ENCODE measurements around the gene ZNF469.

Gene ZNF469

GRCh38 chr16:88411951-88412576, 29.3 kb downstream of the ZNF469 start:
- no peak for DNase-seq (ENCODE audit: low spot score)

DNA sequence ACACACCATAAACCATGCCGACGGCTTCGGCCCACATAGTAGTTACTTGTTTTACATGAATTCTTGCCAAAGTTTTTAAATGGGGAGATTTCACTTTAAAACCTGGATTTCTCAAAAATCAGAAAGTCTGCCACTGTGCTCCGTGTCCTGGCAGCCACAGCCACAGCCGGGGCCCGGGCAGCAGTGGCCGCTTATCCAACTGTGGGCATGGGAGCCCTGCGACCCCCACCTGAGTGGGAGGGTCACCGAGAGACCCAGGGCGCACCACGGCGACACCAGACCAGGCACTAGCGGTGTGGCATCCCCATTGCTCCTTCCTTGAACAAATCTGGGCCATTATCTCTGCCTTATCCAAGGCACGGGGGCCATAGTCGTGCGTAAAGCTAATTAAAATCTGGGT, 30.0 kb downstream of the ZNF469 start:
- DNase-seq (ENCODE audit: low spot score) = no peak

GRCh38 chr16:88413231-88413630, 30.5 kb downstream of the ZNF469 start:
- DNase-seq (ENCODE audit: low spot score) = no peak

- no peak for DNase-seq (ENCODE audit: low spot score)
Observed at GRCh38 chr16:88413631-88414030, 30.9 kb downstream of the ZNF469 start.

- DNase-seq (ENCODE audit: low spot score) = no peak
Observed at GRCh38 chr16:88414521-88415380, 32.0 kb downstream of the ZNF469 start.

GRCh38 chr16:88415381-88415705, 32.6 kb downstream of the ZNF469 start:
- no peak for DNase-seq (ENCODE audit: low spot score)

DNA sequence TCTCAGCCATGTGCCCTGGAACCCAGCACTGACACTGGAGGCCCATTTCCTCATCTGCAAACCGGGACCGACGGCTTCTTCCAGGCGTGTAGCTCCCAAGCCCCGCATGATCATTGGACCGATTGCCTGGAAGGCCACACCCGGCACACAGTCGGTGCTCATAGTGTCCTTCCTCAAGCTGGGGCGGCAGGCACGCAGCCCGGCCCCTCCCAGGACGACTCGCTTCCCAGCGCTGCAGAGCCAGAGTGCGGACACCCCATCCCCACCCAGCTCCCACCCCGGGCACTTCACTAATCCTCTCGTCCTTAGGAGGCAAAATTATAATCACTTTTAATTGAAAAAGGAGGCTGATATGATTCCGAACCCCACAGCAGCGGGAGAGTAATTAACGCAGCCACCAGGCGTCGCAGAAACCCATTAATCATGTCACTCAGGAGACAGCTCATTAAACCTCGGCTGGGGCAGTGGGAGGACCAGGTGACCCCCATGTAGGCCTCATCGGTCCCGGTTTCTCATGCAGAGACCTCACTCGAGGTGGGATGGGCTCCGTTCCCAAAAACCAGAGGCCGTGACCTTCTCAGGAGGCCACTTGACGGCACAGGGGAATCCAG, 33.1 kb downstream of the ZNF469 start:
- DNase-seq (ENCODE audit: low spot score) = no peak

DNA sequence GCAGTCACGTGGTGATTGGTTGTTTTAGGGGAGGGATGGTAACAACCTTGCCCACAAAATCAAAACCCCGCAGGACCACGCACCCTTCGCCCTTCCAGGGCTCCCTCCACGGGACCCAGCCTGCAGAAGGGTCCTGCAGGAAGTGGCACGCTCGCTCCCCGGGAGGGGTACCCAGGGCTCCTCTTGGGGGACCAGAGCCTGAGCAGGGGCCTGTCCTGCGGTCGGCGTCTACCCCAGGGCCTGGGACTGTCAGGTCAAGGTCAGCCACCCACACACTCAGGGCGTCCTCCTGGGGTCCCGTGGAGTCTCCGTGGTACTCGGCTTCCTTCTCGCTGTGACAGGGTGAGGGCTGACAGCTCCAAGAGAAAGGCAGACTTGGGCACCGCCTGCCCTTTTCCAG, 33.9 kb downstream of the ZNF469 start:
- DNase-seq (ENCODE audit: low spot score) = no peak

DNA sequence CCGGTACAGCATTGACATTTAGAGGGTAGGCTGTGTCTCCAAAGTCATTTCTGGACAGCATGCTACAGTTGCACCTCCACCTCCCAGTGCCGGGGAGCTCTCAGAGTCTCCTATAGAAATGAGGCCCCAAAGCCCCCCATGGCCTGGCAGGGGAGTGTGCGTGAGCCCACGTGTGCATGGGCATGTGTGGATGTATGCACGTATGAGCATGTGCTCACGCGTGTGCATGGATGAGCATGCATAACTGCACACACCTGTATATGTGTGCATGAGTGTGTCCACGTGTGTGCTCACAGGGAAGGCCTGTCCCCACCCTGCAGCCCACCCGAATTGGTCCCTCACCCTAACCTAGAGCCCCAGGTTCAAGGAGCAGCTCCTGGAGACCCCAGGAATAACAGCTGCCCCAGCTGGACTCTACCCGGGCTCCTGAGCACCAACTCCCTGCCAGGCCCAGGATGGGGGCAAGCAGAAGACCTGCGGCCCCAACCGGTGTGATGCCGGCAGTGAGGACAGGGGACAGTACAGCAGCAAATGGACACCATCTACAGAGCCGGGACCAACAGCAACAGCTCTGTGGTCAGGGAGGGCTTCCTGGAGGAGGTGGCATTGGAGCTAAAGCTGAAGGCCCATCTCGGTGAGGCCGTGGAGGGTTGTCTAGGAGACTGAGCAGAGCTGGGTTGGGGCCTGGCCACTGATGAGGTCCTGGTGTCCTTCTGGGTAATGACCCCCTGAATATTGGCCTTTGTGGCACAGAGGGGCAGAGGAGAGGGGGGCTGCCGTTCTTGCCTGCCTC, 35.1 kb downstream of the ZNF469 start:
- no peak for DNase-seq (ENCODE audit: low spot score)

DNA sequence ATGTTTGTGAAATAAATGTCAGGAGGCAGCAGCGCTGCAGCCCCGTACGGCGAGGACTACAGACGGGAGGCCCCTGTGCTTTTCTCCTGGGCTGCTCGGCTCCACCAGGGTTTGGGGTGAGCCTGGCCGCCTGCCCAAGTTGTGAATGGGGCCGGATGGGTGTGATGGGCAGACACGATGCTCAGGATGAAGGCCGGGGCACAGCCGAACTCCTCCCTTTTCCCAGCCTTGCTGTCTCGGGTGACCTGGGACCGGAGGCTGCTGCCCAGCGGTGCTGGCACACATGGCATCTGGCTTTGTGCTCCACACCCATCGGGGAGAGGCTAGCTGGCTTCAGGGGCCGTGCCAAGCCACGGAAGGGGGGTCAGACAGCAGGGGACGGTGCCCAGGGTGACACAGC, 36.1 kb downstream of the ZNF469 start:
- no peak for DNase-seq (ENCODE audit: low spot score)

- DNase-seq (ENCODE audit: low spot score) = no peak
Observed at GRCh38 chr16:88419790-88420189, 37.0 kb downstream of the ZNF469 start.

- no peak for DNase-seq (ENCODE audit: low spot score)
Observed at GRCh38 chr16:88420496-88420895, 37.7 kb downstream of the ZNF469 start.

GRCh38 chr16:88421301-88421700, 38.5 kb downstream of the ZNF469 start:
- no peak for DNase-seq (ENCODE audit: low spot score)

- no peak for DNase-seq (ENCODE audit: low spot score)
Observed at GRCh38 chr16:88421871-88422433, 39.2 kb downstream of the ZNF469 start.

DNA sequence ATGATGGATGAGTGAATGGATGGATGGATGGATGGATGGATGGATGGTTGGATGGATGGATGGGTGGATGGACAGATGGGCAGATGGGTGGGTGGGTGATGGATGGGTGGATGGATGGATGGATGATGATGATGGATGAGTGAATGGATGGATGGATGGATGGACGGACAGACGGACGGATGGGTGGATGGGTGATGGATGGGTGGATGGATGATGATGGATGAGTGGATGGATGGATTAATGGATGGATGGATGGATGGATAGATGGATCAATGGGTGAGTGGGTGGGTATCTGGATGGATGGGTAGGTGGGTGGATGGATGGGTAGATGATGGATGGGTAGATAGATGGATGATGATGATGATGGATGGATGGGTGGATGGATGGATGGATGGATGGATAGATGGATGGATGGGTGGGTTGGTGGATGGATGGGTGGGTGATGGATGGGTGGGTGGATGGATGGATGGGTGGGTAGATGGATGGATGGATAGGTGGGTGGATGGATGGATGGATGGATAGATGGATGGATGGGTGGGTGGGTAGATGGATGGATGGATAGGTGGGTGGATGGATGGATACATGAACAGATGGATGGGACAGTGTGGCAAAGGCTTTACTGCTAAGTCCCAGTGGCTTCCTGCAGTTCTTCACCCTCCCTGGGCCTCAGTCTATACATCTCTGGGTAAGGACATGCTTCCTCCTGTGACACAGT, 40.1 kb downstream of the ZNF469 start:
- no peak for DNase-seq (ENCODE audit: low spot score)

DNA sequence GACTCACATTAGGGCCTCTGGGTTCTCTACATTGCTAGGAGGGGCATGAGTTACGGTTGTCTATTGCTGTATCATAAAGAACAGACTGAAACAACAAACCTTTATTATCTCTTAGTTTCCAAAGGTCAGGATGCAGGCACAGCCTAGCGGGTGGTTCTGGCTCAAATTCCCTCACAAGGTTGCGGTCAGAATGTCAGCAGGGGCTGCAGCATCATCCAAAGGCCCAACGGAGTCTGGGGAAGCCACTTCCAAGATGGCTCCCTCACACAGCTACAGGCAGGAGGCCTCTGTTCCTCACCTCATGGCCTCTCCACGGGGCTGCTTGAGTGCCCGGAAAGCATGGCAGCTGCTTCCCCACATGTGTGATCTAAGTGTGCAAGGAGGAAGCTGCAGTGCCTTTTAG, 40.7 kb downstream of the ZNF469 start:
- DNase-seq (ENCODE audit: low spot score) = no peak

- no peak for DNase-seq (ENCODE audit: low spot score)
Observed at GRCh38 chr16:88424587-88425235, 42.0 kb downstream of the ZNF469 start.

DNA sequence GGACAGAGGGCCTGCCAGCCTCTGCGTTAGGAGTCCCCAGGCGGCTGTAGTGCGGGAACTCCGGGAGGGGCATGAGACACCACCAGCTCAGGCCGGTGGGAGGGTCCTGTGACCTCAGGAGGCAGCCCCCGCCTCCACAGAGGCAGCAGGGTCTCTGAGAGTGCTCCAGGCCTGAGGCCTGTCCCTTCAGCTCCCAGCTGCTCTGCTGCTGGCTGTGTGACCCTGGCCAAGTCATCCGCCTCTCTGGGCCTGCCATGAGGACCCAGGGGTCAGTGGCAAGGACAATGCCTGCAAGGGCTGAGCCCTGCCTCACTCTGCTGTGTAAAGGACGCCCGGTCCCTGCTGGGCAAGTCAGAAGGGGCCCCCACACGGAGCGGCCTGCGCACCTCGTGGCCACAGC, 43.3 kb downstream of the ZNF469 start:
- DNase-seq (ENCODE audit: low spot score) = no peak

GRCh38 chr16:88427376-88427775, 44.6 kb downstream of the ZNF469 start:
- no peak for DNase-seq (ENCODE audit: low spot score)

DNA sequence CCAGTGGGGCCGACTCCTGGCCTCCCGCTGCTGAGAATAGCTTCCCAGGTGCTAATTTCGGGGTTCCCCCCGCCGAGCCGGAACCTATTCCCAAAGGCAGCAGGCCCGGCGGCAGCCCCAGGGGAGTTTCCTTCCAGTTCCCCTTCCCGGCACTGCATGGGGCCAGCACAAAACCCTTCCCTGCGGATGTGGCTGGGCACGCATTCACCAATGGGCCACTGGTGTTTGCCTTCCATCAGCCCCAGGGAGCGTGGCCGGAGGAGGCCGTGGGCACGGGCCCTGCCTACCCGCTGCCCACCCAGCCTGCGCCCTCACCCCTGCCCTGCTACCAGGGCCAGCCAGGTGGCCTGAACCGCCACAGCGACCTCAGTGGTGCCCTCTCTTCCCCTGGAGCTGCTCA, 45.4 kb downstream of the ZNF469 start:
- DNase-seq (ENCODE audit: low spot score) = no peak
